ENCODE data around the gene TPSD1. TPM values are rescaled to one million over a fixed set of nuclear protein-coding genes. Genes with fewer than 3 reads are reported as not detected.
A peak's percentile ranks its signal among the peaks of the same experiment; 100 is the strongest.
"Not testable (repeated sequence)": the region's sequence is repeated elsewhere in the genome, so short reads cannot be mapped to it uniquely, and the experiment has no call there.

TPSD1 gene
- total RNA-seq, 3 donors from 2014 or later = 0.38 TPM; not detected in 2

GRCh38 chr16:1283996-1284616 is 28.2 kb downstream of the TPSD1 start:
- H3K27me3 Mint-ChIP-seq (ENCODE audit: low read depth) = peaks cover 26% of the 10 kb centered on the region
- H3K4me1 Mint-ChIP-seq (ENCODE audit: low read depth) = no peaks in the 10 kb centered on the region
- H3K4me3 Mint-ChIP-seq = no peak overlapping the region
- DNase-seq (no peak), ATAC-seq (no peak)
- H3K36me3 Mint-ChIP-seq (ENCODE audit: insufficient read depth) = no peaks in the 10 kb centered on the region
- H3K9me3 Mint-ChIP-seq = no peaks in the 10 kb centered on the region

- Mint-ChIP-seq H3K4me3 (no peak overlapping the region), H3K27me3 (ENCODE audit: low read depth) (peaks cover 40% of the 10 kb centered on the region), H3K9me3 (no peaks in the 10 kb centered on the region), H3K36me3 (ENCODE audit: insufficient read depth) (no peaks in the 10 kb centered on the region), H3K4me1 (ENCODE audit: low read depth) (no peaks in the 10 kb centered on the region)
- no peak for DNase-seq
- ATAC-seq = no peak
These were observed 30.0 kb downstream of the TPSD1 start for GRCh38 chr16:1285669-1286512.

- no peak for DNase-seq
- no peak overlapping the region for H3K4me3 Mint-ChIP-seq
- H3K27me3 Mint-ChIP-seq (ENCODE audit: low read depth) = peaks cover 47% of the 10 kb centered on the region
- H3K9me3 Mint-ChIP-seq = no peaks in the 10 kb centered on the region
- no peaks in the 10 kb centered on the region for H3K4me1 Mint-ChIP-seq (ENCODE audit: low read depth)
- ATAC-seq = no peak
- no peaks in the 10 kb centered on the region for H3K36me3 Mint-ChIP-seq (ENCODE audit: insufficient read depth)
These were observed 30.7 kb downstream of the TPSD1 start for GRCh38 chr16:1286513-1287094.

GRCh38 chr16:1287982-1288670 is 32.3 kb downstream of the TPSD1 start:
- no peak for DNase-seq
- Mint-ChIP-seq H3K36me3 (ENCODE audit: insufficient read depth) (no peaks in the 10 kb centered on the region), H3K4me3 (no peak overlapping the region), H3K27me3 (ENCODE audit: low read depth) (peaks cover 58% of the 10 kb centered on the region), H3K9me3 (no peaks in the 10 kb centered on the region), H3K4me1 (ENCODE audit: low read depth) (no peaks in the 10 kb centered on the region)
- no peak for ATAC-seq

GRCh38 chr16:1288813-1289476 is 33.1 kb downstream of the TPSD1 start:
- H3K4me3 Mint-ChIP-seq = no peak overlapping the region
- ATAC-seq (peak in 1 of 2 donors; percentile 53), DNase-seq (no peak)
- no peaks in the 10 kb centered on the region for H3K4me1 Mint-ChIP-seq (ENCODE audit: low read depth)
- no peaks in the 10 kb centered on the region for H3K9me3 Mint-ChIP-seq
- H3K36me3 Mint-ChIP-seq (ENCODE audit: insufficient read depth) = no peaks in the 10 kb centered on the region
- peaks cover 63% of the 10 kb centered on the region for H3K27me3 Mint-ChIP-seq (ENCODE audit: low read depth)

GRCh38 chr16:1289477-1289866 is 33.6 kb downstream of the TPSD1 start:
- ATAC-seq = no peak
- H3K36me3 Mint-ChIP-seq (ENCODE audit: insufficient read depth) = no peaks in the 10 kb centered on the region

GRCh38 chr16:1290063-1290501 is 34.2 kb downstream of the TPSD1 start:
- H3K36me3 Mint-ChIP-seq (ENCODE audit: insufficient read depth) = no peaks in the 10 kb centered on the region

More at GRCh38 chr16:1289477-1289866, 33.6 kb downstream of the TPSD1 start:
- no peak for DNase-seq
- Mint-ChIP-seq H3K4me3 (no peak overlapping the region), H3K27me3 (ENCODE audit: low read depth) (peaks cover 63% of the 10 kb centered on the region), H3K4me1 (ENCODE audit: low read depth) (no peaks in the 10 kb centered on the region), H3K9me3 (no peaks in the 10 kb centered on the region)

GRCh38 chr16:1290860-1291575 is 35.1 kb downstream of the TPSD1 start:
- DNase-seq = no peak
- H3K36me3 Mint-ChIP-seq (ENCODE audit: insufficient read depth) = no peaks in the 10 kb centered on the region
- no peaks in the 10 kb centered on the region for H3K9me3 Mint-ChIP-seq
- H3K4me1 Mint-ChIP-seq (ENCODE audit: low read depth) = no peaks in the 10 kb centered on the region
- no peak for ATAC-seq
- H3K4me3 Mint-ChIP-seq = no peak overlapping the region
- H3K27me3 Mint-ChIP-seq (ENCODE audit: low read depth) = peaks cover 64% of the 10 kb centered on the region

More at GRCh38 chr16:1290063-1290501, 34.2 kb downstream of the TPSD1 start:
- Mint-ChIP-seq H3K4me1 (ENCODE audit: low read depth) (no peaks in the 10 kb centered on the region), H3K9me3 (no peaks in the 10 kb centered on the region), H3K27me3 (ENCODE audit: low read depth) (peaks cover 64% of the 10 kb centered on the region), H3K4me3 (peak overlapping the region; percentile 13)
- DNase-seq (no peak), ATAC-seq (no peak)

- H3K27me3 Mint-ChIP-seq (ENCODE audit: low read depth) = peaks cover 62% of the 10 kb centered on the region
- H3K4me3 Mint-ChIP-seq = no peak overlapping the region
- no peaks in the 10 kb centered on the region for H3K36me3 Mint-ChIP-seq (ENCODE audit: insufficient read depth)
- H3K4me1 Mint-ChIP-seq (ENCODE audit: low read depth) = no peaks in the 10 kb centered on the region
- ATAC-seq = no peak
- no peaks in the 10 kb centered on the region for H3K9me3 Mint-ChIP-seq
- no peak for DNase-seq
These were observed 35.7 kb downstream of the TPSD1 start for GRCh38 chr16:1291576-1291974.

GRCh38 chr16:1292208-1292607 is 36.3 kb downstream of the TPSD1 start:
- H3K36me3 Mint-ChIP-seq (ENCODE audit: insufficient read depth); DNase-seq; H3K4me1 Mint-ChIP-seq (ENCODE audit: low read depth); ATAC-seq; H3K4me3 Mint-ChIP-seq; H3K9me3 Mint-ChIP-seq: not testable (repeated sequence)
- H3K27me3 Mint-ChIP-seq (ENCODE audit: low read depth) = peaks cover 65% of the 10 kb centered on the region

- H3K27me3 Mint-ChIP-seq (ENCODE audit: low read depth) = peaks cover 62% of the 10 kb centered on the region
- not testable (repeated sequence) for H3K4me3 Mint-ChIP-seq
These were observed 36.9 kb downstream of the TPSD1 start for GRCh38 chr16:1292808-1293207.

GRCh38 chr16:1293921-1294656 is 38.2 kb downstream of the TPSD1 start:
- ATAC-seq (no peak), DNase-seq (no peak)
- Mint-ChIP-seq H3K27me3 (ENCODE audit: low read depth) (peaks cover 56% of the 10 kb centered on the region), H3K36me3 (ENCODE audit: insufficient read depth) (no peaks in the 10 kb centered on the region), H3K4me1 (ENCODE audit: low read depth) (peaks cover 6% of the 10 kb centered on the region), H3K9me3 (no peaks in the 10 kb centered on the region), H3K4me3 (no peak overlapping the region)

More at GRCh38 chr16:1292808-1293207, 36.9 kb downstream of the TPSD1 start:
- not testable (repeated sequence) for DNase-seq; H3K4me1 Mint-ChIP-seq (ENCODE audit: low read depth); H3K9me3 Mint-ChIP-seq; ATAC-seq; H3K36me3 Mint-ChIP-seq (ENCODE audit: insufficient read depth)

- H3K36me3 Mint-ChIP-seq (ENCODE audit: insufficient read depth) = no peaks in the 10 kb centered on the region
- peaks cover 6% of the 10 kb centered on the region for H3K4me1 Mint-ChIP-seq (ENCODE audit: low read depth)
- no peak overlapping the region for H3K4me3 Mint-ChIP-seq
- ATAC-seq = no peak
- DNase-seq = no peak
- peaks cover 50% of the 10 kb centered on the region for H3K27me3 Mint-ChIP-seq (ENCODE audit: low read depth)
- no peaks in the 10 kb centered on the region for H3K9me3 Mint-ChIP-seq
These were observed 39.6 kb downstream of the TPSD1 start for GRCh38 chr16:1295465-1295864.

All from activated T-cell treated with anti-CD3 and anti-CD28 coated beads, Interleukin-2, amount 50 U/mL, for 4 hours (primary cell).